ENCODE data around the gene ILKAP. TPM values are rescaled to one million over a fixed set of nuclear protein-coding genes. Genes with fewer than 3 reads are reported as not detected.

The ILKAP gene
- total RNA-seq, 4 donors from 2014 or later: 18.5 to 45.5 (median 35.1) TPM

DNA sequence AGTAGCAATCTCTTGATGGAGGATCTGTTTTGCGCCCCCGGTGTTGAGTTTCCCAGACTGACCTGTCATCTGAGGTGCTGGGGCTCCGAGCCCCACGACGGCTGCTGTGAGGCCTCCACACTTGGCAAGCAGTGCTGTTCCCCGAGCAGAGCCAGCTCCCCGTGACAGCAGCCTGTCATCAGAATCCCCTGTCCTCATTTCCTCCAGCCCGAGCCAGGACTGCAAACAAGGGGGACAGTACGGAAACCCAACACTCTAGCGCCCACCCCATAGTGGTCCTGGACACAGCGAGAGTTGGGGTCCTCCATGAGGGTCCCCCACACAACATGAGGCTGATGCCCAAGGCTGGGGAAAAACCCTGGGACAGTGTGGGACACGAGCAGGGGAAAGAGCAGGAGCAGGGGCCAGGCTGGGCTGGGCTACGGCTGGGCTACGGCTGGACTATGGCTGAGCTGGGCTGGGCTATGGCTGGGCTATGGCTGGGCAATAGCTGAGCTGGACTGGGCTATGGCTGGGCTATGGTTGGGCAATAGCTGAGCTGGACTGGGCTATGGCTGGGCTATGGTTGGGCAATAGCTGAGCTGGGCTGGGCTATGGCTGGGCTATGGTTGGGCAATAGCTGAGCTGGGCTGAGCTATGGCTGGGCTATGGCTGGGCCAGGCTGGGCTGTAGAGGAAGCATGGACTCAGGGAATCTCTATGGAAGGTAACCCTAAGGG, 66.5 kb downstream of the ILKAP start:
- Histone ChIP-seq H3K27ac (no peak overlapping the region), H3K9me3 (no peaks in the 10 kb centered on the region), H3K4me3 (no peak overlapping the region), H3K4me1 (peaks cover 0 to 41% (median 14%) of the 10 kb centered on the region in 3 donors), H3K36me3 (peaks cover 0 to 6% of the 10 kb centered on the region in 2 donors), H3K27me3 (no peaks in the 10 kb centered on the region)
- TF ChIP-seq POLR2AphosphoS5 (IDR thresholded peaks at IDR 0.05) (no peak), POLR2A (IDR thresholded peaks at IDR 0.05) (no peak), EP300 (IDR thresholded peaks at IDR 0.05) (no peak)
- TF ChIP-seq, protein P1, sequence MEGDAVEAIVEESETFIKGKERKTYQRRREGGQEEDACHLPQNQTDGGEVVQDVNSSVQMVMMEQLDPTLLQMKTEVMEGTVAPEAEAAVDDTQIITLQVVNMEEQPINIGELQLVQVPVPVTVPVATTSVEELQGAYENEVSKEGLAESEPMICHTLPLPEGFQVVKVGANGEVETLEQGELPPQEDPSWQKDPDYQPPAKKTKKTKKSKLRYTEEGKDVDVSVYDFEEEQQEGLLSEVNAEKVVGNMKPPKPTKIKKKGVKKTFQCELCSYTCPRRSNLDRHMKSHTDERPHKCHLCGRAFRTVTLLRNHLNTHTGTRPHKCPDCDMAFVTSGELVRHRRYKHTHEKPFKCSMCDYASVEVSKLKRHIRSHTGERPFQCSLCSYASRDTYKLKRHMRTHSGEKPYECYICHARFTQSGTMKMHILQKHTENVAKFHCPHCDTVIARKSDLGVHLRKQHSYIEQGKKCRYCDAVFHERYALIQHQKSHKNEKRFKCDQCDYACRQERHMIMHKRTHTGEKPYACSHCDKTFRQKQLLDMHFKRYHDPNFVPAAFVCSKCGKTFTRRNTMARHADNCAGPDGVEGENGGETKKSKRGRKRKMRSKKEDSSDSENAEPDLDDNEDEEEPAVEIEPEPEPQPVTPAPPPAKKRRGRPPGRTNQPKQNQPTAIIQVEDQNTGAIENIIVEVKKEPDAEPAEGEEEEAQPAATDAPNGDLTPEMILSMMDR (IDR thresholded peaks at IDR 0.05): no peak
- ATAC-seq: peak; percentile 31
- WGBS, 2 donors (ENCODE audit: low coverage in 1 of 2): 72 to 80% methylated on average over 2 of the region's 14 CpGs

DNA sequence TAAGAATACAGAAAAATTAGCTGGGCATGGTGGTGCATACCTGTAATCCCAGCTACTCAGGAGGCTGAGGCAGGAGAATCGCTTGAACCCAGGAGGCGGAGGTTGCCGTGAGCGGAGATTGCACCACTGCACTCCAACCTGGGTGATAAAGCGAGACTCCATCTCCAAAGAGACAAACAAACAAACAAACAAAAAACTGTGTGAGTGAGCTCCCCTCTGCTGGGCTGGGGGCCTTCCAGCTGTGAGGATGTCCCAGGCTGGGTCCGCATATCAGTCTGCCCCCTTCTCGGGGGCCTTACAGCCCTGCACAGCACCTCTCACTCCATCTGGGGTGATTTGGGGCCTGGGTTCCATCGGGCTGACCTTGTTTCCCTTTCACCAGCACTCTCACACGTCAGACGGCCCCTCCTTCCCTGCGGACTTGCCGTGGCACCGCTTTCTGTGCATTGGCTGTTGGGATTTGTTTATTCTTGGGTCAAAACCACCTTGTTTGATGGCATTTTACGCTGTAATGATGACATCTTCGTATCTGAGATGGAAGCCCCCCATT, 67.8 kb downstream of the ILKAP start:
- H3K4me1 ChIP-seq: peaks cover 0 to 29% (median 14%) of the 10 kb centered on the region in 3 donors
- no peak overlapping the region for H3K27ac ChIP-seq
- TF ChIP-seq, protein P1 (IDR thresholded peaks at IDR 0.05): no peak
- TF ChIP-seq EP300 (IDR thresholded peaks at IDR 0.05): no peak
- no peak for TF ChIP-seq POLR2AphosphoS5 (IDR thresholded peaks at IDR 0.05)
- TF ChIP-seq POLR2A (IDR thresholded peaks at IDR 0.05): no peak
- 86 to 95% methylated on average over 11 to 12 of the region's 15 CpGs for WGBS, 2 donors (ENCODE audit: low coverage in 1 of 2)
- no peaks in the 10 kb centered on the region for H3K27me3 ChIP-seq
- peaks cover 0 to 11% of the 10 kb centered on the region in 2 donors for H3K36me3 ChIP-seq
- no peaks in the 10 kb centered on the region for H3K9me3 ChIP-seq
- no peak for ATAC-seq
- no peak overlapping the region for H3K4me3 ChIP-seq

DNA sequence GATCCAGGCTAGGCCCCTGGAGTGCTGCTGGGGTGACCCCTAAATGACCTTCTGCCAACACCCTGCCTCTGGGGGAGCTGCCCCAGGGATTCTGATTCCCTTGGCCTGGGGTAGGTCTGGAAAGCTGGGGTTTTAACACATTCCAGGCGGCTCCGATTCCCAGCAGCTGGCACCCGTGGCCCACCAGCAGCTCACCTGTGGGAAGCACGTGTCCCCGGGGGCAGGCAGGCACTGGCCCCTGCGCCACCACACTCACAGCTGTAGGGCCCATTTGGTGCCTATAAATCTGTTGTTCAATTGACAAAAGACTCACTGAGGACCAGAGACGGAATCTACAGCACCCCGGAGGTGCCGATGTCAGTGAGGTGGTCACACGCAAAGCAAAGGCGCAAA, 69.1 kb downstream of the ILKAP start:
- Histone ChIP-seq H3K27ac (no peak overlapping the region), H3K4me1 (peaks cover 0 to 24% (median 12%) of the 10 kb centered on the region in 3 donors), H3K4me3 (no peak overlapping the region), H3K9me3 (no peaks in the 10 kb centered on the region), H3K27me3 (no peaks in the 10 kb centered on the region), H3K36me3 (peaks cover 0 to 18% of the 10 kb centered on the region in 2 donors)
- ATAC-seq: no peak
- TF ChIP-seq, protein P1 (IDR thresholded peaks at IDR 0.05): no peak
- TF ChIP-seq POLR2AphosphoS5 (IDR thresholded peaks at IDR 0.05) (no peak), POLR2A (IDR thresholded peaks at IDR 0.05) (no peak), EP300 (IDR thresholded peaks at IDR 0.05) (no peak)
- WGBS, 2 donors (ENCODE audit: low coverage in 1 of 2): 94 to 97% methylated on average over 3 to 5 of the region's 11 CpGs

DNA sequence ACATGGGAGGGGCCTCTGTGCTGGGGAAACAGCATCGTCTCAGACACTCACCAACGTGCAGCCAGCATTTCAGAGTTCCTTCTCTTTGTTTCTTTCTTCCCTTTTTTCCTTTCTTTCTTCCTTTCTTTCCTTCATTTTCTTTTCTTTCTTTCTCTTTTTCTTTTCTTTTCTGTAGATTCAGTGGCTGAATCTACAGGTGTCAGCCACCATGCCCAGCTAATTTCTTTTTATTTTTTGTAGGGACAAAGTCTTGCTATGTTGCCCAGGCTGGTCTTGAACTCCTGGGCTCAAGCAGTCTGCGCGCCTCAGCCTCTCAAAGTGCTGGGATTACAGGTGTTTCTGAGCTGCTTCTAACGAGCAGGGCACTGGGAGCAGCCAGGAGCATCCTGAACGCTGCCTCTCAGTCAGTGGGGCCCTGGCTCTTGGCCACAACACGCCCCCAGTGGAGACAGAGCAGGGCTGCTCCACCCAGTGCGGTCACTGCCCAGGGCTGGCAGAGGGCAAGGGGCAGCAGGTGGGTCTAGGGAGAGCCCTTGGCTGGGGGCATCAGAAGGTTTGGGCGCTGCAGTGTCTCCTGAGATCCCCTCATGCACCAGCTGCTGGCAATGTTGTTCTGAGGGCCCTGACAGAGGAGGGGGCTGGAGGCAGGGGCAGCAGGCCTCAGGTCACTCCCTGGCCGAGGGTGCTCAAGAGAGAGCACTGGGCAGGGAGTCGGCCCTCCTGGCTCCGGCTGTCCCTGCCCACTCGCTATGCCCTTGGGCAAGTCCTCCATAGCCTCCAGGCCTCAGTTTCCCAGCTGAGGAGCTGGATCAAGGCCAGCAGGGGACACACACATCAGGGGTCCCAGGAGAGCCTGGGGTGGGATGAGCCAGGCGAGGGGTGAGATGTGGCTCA, 69.7 kb downstream of the ILKAP start:
- no peak overlapping the region for H3K4me3 ChIP-seq
- TF ChIP-seq, protein P1 (IDR thresholded peaks at IDR 0.05): no peak
- TF ChIP-seq POLR2A (IDR thresholded peaks at IDR 0.05) (no peak), POLR2AphosphoS5 (IDR thresholded peaks at IDR 0.05) (no peak), EP300 (IDR thresholded peaks at IDR 0.05) (no peak)
- H3K27ac ChIP-seq: no peak overlapping the region
- H3K9me3 ChIP-seq: no peaks in the 10 kb centered on the region
- 41 to 57% methylated on average over 2 to 3 of the region's 14 CpGs for WGBS, 2 donors (ENCODE audit: low coverage in 1 of 2)
- H3K36me3 ChIP-seq: peaks cover 0 to 18% of the 10 kb centered on the region in 2 donors
- peaks cover 0 to 17% (median 8%) of the 10 kb centered on the region in 3 donors for H3K4me1 ChIP-seq
- no peaks in the 10 kb centered on the region for H3K27me3 ChIP-seq
- no peak for ATAC-seq

Data from gastroesophageal sphincter (tissue), 4 donors.